Parathyroid adenoma (tissue), 2 donors: ENCODE measurements around the gene VPS41.
"Not testable (repeated sequence)": the region's sequence is repeated elsewhere in the genome, so short reads cannot be mapped to it uniquely, and the experiment has no call there.

ENCODE experiments used
- H2AFZ ChIP-seq: fragments of 300-600 bp; sonication (generic); one replicate; pipeline ENCODE4 v1.7.0; 2017; ENCODE audit warnings: antibody characterized with exemption, mild to moderate bottlenecking
- H3K27ac ChIP-seq: fragments of 300-600 bp; sonication (generic); one replicate; pipeline ENCODE4 v1.7.0; 2017
- H3K27me3 ChIP-seq: fragments of 300-600 bp; sonication (generic); one replicate; pipeline ENCODE4 v1.7.0; 2017; ENCODE audit warnings: low read length; ENCODE audit not compliant: control insufficient read depth, insufficient read depth
- H3K36me3 ChIP-seq: fragments of 300-600 bp; sonication (generic); one replicate; pipeline ENCODE4 v1.7.0; 2017; ENCODE audit warnings: low read length; ENCODE audit not compliant: control insufficient read depth, insufficient read depth
- H3K4me1 ChIP-seq: fragments of 300-600 bp; sonication (generic); one replicate; pipeline ENCODE4 v1.7.0; 2017; ENCODE audit warnings: control low read depth
- H3K4me2 ChIP-seq: fragments of 300-600 bp; sonication (generic); one replicate; pipeline ENCODE4 v1.7.0; 2017; ENCODE audit warnings: low read length
- H3K4me3 ChIP-seq: fragments of 300-600 bp; sonication (generic); one replicate; pipeline ENCODE4 v1.7.0; 2017; ENCODE audit warnings: low read depth, low read length
- H3K79me2 ChIP-seq: fragments of 300-600 bp; sonication (generic); one replicate; pipeline ENCODE4 v1.7.0; 2017; ENCODE audit warnings: control low read depth
- H3K9ac ChIP-seq: fragments of 300-600 bp; sonication (generic); one replicate; pipeline ENCODE4 v1.7.0; 2017; ENCODE audit warnings: mild to moderate bottlenecking
- H3K9me3 ChIP-seq: fragments of 300-600 bp; sonication (generic); one replicate; pipeline ENCODE4 v1.7.0; 2017; ENCODE audit warnings: low read length; ENCODE audit not compliant: control insufficient read depth
- CTCF ChIP-seq: fragments of 300-600 bp; sonication (generic); IDR thresholded peaks from one replicate; pipeline ENCODE4 v1.7.0; 2017; ENCODE audit warnings: antibody characterized with exemption, mild to moderate bottlenecking
- donor health status: primary hyperparathyroidism.

Gene VPS41

DNA sequence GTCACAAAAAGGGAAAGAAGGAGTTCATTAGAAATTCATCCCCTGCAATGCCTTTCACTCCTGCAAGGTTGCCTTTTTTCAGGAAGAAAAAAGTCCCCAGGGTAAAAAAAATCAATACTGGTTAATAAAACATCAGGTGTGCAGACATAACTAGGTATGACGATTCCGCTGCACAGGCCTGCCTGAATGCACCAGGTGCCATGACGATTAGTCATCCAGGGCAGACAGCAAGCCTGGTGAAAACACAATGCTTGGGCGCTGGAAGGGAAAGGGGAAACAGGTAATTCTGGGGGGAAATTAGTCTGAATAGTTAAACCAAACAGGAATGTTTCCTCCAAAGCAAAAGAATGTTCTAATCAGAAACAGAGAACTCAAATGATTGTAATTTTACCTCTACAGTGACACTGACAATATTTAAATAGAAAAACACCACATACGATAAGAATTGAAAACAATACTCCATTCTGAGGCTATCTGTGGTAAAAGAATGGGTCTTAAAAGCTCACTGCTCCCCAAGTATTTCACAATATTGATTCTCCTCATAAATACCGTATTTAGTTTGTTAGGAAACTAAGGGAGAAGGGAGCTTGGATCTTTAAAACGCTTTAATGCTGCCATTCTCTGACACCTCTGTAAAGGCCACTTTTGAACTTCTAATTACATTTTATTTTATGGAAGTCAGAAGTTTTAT is 45.2 kb downstream of the VPS41 start:
- H2AFZ ChIP-seq, result no peak overlapping the region
- no peak overlapping the region for H3K9ac ChIP-seq
- no peaks in the 10 kb centered on the region for H3K27me3 ChIP-seq
- H3K4me2 ChIP-seq, result no peak overlapping the region
- TF ChIP-seq CTCF, result no peak
- H3K9me3 ChIP-seq, result no peaks in the 10 kb centered on the region
- no peaks in the 10 kb centered on the region for H3K36me3 ChIP-seq
- H3K4me1 ChIP-seq, result peaks cover under 1% of the 10 kb centered on the region
- no peaks in the 10 kb centered on the region for H3K79me2 ChIP-seq
- no peak overlapping the region for H3K4me3 ChIP-seq
- H3K27ac ChIP-seq, result no peak overlapping the region

DNA sequence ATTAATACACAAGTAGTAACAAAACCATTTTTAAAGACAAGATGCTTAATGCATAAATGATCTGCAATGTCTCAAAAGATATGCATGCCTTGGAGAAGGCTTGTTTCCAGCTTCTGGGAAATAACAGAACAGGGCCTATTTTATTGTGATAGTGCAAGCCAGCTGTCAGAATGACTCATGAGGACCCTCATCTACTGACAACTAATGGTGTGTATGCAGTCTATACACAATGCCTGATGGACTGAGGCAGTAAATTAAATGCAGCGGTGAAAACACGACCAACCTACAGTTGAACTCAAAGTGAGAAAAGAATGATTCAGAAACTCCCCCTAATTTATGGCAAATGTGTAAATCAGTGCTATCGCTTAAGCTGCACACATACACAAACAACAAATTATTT is 46.3 kb downstream of the VPS41 start:
- Histone ChIP-seq H3K4me3 (no peak overlapping the region), H2AFZ (no peak overlapping the region), H3K36me3 (no peaks in the 10 kb centered on the region), H3K9me3 (no peaks in the 10 kb centered on the region), H3K4me1 (peaks cover 9% of the 10 kb centered on the region), H3K27ac (no peak overlapping the region), H3K79me2 (no peaks in the 10 kb centered on the region), H3K4me2 (no peak overlapping the region), H3K9ac (no peak overlapping the region), H3K27me3 (no peaks in the 10 kb centered on the region)
- TF ChIP-seq CTCF, result no peak

GRCh38 chr7:38858259-38858884 is 50.6 kb downstream of the VPS41 start:
- peaks cover 11% of the 10 kb centered on the region for H3K4me1 ChIP-seq
- no peak overlapping the region for H3K4me3 ChIP-seq
- peak overlapping the region; percentile 6 for H3K27ac ChIP-seq
- H3K9ac ChIP-seq, result no peak overlapping the region
- no peaks in the 10 kb centered on the region for H3K27me3 ChIP-seq
- no peak overlapping the region for H2AFZ ChIP-seq
- TF ChIP-seq CTCF, result no peak
- H3K9me3 ChIP-seq, result no peaks in the 10 kb centered on the region
- H3K36me3 ChIP-seq, result no peaks in the 10 kb centered on the region
- no peak overlapping the region for H3K4me2 ChIP-seq
- H3K79me2 ChIP-seq, result peaks cover 18% of the 10 kb centered on the region

GRCh38 chr7:38855867-38856266 is 53.1 kb downstream of the VPS41 start:
- no peak overlapping the region for H3K4me2 ChIP-seq
- peaks cover 11% of the 10 kb centered on the region for H3K4me1 ChIP-seq
- TF ChIP-seq CTCF, result no peak

DNA sequence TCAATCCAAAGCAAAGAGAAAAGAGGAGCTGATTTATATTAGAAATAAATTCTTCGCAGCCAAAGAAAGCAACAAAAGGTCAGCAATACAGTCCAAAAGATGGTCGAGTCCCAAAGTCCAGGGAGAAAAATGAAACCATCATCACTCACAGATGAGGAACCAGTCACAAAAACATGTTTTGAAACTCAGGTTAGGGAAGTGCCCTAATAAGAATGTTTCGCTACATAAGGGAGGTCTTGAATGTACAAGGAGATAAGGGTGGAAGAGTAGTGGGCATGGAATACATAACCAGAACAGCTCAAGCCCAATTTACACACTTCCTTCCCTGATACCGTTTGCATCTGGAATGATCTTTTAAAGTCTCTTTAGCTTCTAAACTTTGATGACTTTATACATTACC is 53.6 kb downstream of the VPS41 start:
- no peak overlapping the region for H3K4me2 ChIP-seq
- TF ChIP-seq CTCF, result no peak
- H3K27ac ChIP-seq, result no peak overlapping the region
- peaks cover 21% of the 10 kb centered on the region for H3K79me2 ChIP-seq
- H3K36me3 ChIP-seq, result no peaks in the 10 kb centered on the region
- H3K9ac ChIP-seq, result no peak overlapping the region
- no peak overlapping the region for H3K4me3 ChIP-seq
- peaks cover 11% of the 10 kb centered on the region for H3K4me1 ChIP-seq
- H3K9me3 ChIP-seq, result no peaks in the 10 kb centered on the region
- no peaks in the 10 kb centered on the region for H3K27me3 ChIP-seq
- no peak overlapping the region for H2AFZ ChIP-seq

More at GRCh38 chr7:38855867-38856266, 53.1 kb downstream of the VPS41 start:
- no peaks in the 10 kb centered on the region for H3K9me3 ChIP-seq
- H3K79me2 ChIP-seq, result peaks cover 21% of the 10 kb centered on the region
- H3K27ac ChIP-seq, result no peak overlapping the region
- no peaks in the 10 kb centered on the region for H3K27me3 ChIP-seq
- no peaks in the 10 kb centered on the region for H3K36me3 ChIP-seq
- H2AFZ ChIP-seq, result no peak overlapping the region
- no peak overlapping the region for H3K4me3 ChIP-seq
- H3K9ac ChIP-seq, result no peak overlapping the region

DNA sequence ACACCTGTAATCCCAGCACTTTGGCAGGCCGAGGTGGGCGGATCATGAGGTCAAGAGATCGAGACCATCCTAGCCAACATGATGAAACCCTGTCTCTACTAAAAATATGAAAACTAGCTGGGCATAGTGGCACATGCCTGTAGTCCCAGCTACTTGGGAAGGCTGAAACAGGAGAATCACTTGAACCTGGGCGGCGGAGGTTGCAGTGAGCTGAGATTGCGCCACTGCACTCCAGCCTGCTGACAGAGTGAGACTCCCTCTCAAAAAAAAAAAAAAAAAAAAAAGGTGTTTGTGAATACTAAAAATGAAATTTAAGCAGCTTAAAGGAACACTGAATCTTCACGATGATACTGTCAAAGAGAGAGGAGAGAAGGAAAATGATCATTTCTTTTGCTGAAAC is 54.0 kb downstream of the VPS41 start:
- not testable (repeated sequence) for H3K27ac ChIP-seq, H2AFZ ChIP-seq, H3K4me3 ChIP-seq, H3K9me3 ChIP-seq, H3K36me3 ChIP-seq, H3K4me2 ChIP-seq, H3K9ac ChIP-seq, H3K27me3 ChIP-seq
- Histone ChIP-seq H3K79me2 (peaks cover 21% of the 10 kb centered on the region), H3K4me1 (peaks cover 11% of the 10 kb centered on the region)
